GM19099 (cell line): ENCODE data around the gene CFAP73.
A peak's percentile ranks its signal among the peaks of the same experiment; 100 is the strongest.

ENCODE experiments used
- POLR2A ChIP-seq: IDR thresholded peaks from 3 replicates; pipeline ENCODE4 v1.6.1; 2011; ENCODE audit warnings: low read depth; ENCODE audit not compliant: insufficient read length; ENCODE audit errors: extremely low read depth

Gene CFAP73

GRCh38 chr12:113167868-113168267 lies 18.3 kb downstream of the CFAP73 start:
- no peak for TF ChIP-seq POLR2A

GRCh38 chr12:113169697-113170096 lies 20.2 kb downstream of the CFAP73 start:
- TF ChIP-seq POLR2A: no peak

DNA sequence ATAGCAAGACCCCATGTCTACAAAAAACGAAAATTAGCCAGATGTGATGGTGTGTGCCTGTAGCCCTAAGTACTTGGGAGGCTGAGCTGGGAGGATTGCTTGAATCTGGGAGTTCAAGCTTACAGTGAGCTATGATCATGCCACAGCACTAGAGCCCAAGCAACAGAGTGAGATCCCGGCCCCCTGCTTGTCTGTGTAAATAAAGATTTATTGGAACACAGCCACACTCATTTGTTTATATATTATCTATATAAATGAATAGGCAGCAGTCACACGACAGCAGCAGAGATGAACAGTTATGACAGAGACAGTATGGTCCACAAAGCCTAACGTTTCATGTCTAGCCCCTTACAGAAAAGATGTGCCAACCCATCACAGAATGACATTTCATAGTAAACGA lies 20.9 kb downstream of the CFAP73 start:
- TF ChIP-seq POLR2A: no peak

- no peak for TF ChIP-seq POLR2A
These were observed 21.4 kb downstream of the CFAP73 start for GRCh38 chr12:113170926-113171325.

GRCh38 chr12:113171543-113171942 lies 22.0 kb downstream of the CFAP73 start:
- TF ChIP-seq POLR2A: no peak

DNA sequence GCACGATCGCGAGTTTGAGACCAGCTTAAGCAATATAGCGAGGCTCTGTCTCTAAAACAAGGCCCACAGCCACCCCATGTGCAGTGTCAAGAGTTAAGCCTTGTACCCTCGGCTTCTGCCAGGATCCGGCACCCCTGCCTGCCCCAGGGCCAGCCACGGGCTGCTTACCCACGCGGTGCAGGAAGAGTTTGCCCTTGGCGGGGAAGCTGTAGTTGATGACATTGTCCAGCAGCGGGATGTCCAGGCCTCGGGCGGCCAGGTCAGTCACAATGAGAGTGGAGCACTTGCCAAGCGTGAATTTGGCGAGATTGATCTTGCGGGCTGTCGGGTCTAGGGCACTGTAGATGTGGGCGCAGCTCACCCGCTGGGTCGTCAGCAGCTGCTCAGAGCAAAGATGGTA lies 22.7 kb downstream of the CFAP73 start:
- no peak for TF ChIP-seq POLR2A

- TF ChIP-seq POLR2A: no peak
These were observed 23.7 kb downstream of the CFAP73 start for GRCh38 chr12:113173081-113173698.

DNA sequence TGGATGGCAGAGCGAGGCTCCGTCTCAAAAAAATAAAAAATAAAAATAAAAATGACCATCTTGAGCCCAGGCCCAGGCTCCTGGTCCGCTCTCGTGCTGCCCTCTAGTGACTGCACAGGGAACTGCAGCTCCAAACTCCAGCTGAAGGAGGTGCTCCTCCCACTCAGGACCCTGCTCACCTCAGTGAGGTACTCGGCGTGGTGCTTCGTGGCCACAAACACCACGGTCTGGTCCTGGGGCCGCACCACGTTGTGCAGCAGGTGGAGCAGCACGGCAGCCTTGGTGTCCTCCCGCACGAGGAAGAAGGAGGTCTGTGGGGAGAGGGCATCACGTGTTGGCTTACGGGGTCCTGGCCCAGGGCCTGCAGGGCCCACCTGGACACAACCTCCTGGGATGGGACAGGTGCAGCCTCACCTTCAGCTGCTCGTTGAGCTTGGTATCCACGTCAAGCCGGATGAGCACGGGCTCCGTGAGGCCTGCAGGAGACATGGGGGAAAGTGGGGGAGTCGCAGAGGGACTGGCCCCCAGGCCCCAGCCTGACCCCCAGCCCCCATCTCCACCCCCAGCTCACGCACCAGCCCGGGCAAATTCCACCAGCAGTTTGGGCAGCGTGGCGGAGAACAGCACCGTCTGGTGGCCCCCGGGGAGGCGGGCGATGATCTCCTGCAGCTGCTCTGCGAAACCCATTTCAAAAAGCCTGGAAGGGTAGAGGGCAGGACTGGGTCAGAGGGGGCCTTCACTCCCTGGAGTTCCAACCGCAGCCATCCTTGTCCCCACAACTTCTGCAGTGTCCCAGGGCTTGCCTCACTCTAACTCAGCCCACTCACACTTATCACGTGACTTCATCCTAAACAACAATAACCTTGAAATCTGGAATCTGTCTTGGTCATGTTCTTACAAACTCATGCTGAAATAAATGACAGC lies 25.2 kb downstream of the CFAP73 start:
- no peak for TF ChIP-seq POLR2A

GRCh38 chr12:113179023-113179422 lies 29.5 kb downstream of the CFAP73 start:
- TF ChIP-seq POLR2A: no peak

- no peak for TF ChIP-seq POLR2A
These were observed 30.8 kb downstream of the CFAP73 start for GRCh38 chr12:113180333-113180732.

GRCh38 chr12:113181975-113182374 lies 32.5 kb downstream of the CFAP73 start:
- no peak for TF ChIP-seq POLR2A

- no peak for TF ChIP-seq POLR2A
These were observed 33.6 kb downstream of the CFAP73 start for GRCh38 chr12:113183030-113183589.

DNA sequence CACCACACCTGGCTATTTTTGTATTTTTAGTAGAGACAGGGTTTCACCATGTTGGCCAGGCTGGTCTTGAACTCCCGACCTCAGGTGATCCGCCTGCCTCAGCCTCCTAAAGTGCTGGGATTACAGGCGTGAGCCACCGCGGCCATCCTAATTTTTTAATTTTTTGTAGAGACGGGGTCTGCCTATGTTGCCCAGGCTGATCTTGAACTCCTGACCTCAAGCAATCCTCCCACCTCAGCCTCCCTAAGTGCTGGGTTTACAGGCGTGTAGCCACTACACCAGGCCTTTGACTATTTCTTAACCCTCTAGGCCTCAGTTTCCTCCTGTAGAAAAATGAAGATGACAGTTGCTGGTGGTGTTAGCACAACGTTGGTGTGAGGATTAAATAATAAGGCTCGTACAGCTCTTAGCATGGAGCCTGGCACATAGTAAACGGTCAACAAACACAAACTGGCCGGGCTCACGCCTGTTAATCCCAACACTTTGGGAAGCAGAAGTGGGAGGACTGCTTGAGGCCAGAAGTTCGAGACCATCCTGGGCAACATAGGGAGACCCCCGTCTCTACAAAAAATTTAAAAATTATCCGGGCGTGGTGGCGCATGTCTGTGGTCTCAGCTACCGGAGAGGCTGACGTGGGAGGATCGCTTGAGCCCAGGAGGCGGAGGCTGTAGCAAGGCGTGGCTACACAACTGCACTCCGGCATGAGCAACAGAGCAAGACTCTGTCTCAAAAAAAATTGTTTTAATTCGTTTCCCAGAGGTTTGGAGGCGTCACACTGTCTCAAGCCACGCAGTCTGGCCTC lies 34.8 kb downstream of the CFAP73 start:
- no peak for TF ChIP-seq POLR2A

DNA sequence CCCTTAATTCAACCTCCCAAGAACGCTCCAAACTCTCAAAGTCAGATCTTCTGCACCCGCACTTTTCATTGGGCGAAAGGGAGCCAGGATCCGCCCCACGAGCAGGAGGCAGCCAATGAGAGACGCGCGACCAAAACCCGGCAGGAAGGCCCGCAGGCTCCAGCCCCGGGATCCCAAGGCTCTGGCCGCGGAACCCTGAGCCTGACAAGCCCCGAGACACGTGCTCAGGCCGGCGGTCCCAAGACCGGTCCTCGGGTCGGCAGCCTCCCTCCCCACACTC lies 35.3 kb downstream of the CFAP73 start:
- TF ChIP-seq POLR2A: peak; percentile 14
